Measurements from ENCODE around the gene FYN.

FYN gene

DNA sequence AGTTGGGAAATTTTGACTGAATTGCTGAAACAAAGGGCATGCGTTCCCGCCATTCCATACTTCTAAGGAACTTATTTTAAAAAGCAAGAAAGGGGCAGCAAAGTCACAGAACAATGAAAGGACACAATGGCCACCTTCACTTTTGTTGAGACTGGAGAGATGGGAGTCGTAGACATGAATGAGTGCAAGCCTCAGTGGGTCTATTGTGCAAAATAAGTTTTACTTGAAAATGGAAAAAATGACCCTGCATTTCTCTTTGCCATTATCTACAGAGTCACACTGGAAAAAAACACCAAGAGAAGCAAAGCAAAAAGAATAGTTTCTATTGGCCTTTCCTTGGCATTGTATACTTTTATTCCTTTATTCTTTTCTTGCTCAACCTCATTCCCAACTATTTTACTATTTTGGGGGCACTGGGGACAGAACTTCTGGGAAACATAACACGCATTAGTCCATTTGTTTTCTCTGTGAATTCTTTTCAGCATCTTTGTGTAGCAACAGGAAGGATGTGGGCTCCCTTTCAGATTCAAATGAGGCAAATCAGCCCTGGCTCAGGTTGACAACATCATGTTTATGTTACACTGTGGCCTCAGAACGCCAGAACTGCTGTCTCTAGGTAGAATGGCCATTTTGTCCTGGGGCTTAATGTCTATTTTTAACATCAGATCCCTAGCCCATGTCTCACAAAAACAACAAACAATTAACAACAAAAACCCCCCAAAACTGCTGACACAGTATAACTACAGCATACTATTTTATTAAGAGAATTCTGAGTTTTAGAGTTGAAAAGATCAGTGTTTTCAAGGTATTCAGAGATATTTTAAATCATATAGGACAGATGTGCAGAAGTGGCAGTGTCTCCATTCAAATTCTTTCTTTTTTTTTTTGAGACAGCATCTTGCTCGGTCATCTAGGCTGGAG is 122.2 kb downstream of the FYN start:
- no peaks in the 10 kb centered on the region for H3K4me1 ChIP-seq (ENCODE audit: insufficient read depth, insufficient read length)
- no peak overlapping the region for H3K4me3 ChIP-seq (ENCODE audit: insufficient read length, low read depth)
- H3K36me3 ChIP-seq (ENCODE audit: insufficient read depth, insufficient read length, low read length), result no peaks in the 10 kb centered on the region
- H3K9ac ChIP-seq (ENCODE audit: insufficient read length, low read depth), result no peak overlapping the region
- H3K27me3 ChIP-seq (ENCODE audit: insufficient read depth, insufficient read length), result no peaks in the 10 kb centered on the region
- H3K9me3 ChIP-seq (ENCODE audit: insufficient read depth, low read length), result no peaks in the 10 kb centered on the region
- no peak for TF ChIP-seq SUZ12 (IDR thresholded peaks at IDR 0.05; ENCODE audit: extremely low read depth, insufficient read depth, insufficient read length)
- no peak for TF ChIP-seq YY1 (IDR thresholded peaks at IDR 0.05; ENCODE audit: insufficient read depth, insufficient read length)
- no peak for TF ChIP-seq ZNF274 (IDR thresholded peaks at IDR 0.05; ENCODE audit: low read depth, low read length)
- peak; percentile 80 for DNase-seq (ENCODE audit: low read depth, low spot score)

- no peaks in the 10 kb centered on the region for H3K4me1 ChIP-seq (ENCODE audit: insufficient read depth, insufficient read length)
- TF ChIP-seq SUZ12 (IDR thresholded peaks at IDR 0.05; ENCODE audit: extremely low read depth, insufficient read depth, insufficient read length) (no peak), ZNF274 (IDR thresholded peaks at IDR 0.05; ENCODE audit: low read depth, low read length) (no peak), YY1 (IDR thresholded peaks at IDR 0.05; ENCODE audit: insufficient read depth, insufficient read length) (no peak)
- DNase-seq (ENCODE audit: low read depth, low spot score), result no peak
- no peaks in the 10 kb centered on the region for H3K36me3 ChIP-seq (ENCODE audit: insufficient read depth, insufficient read length, low read length)
- H3K27me3 ChIP-seq (ENCODE audit: insufficient read depth, insufficient read length), result no peaks in the 10 kb centered on the region
- H3K9me3 ChIP-seq (ENCODE audit: insufficient read depth, low read length), result no peaks in the 10 kb centered on the region
- H3K4me3 ChIP-seq (ENCODE audit: insufficient read length, low read depth), result no peak overlapping the region
- H3K9ac ChIP-seq (ENCODE audit: insufficient read length, low read depth), result no peak overlapping the region
These were observed 123.1 kb downstream of the FYN start for GRCh38 chr6:111750153-111750552.

- no peaks in the 10 kb centered on the region for H3K27me3 ChIP-seq (ENCODE audit: insufficient read depth, insufficient read length)
- DNase-seq (ENCODE audit: low read depth, low spot score), result no peak
- H3K36me3 ChIP-seq (ENCODE audit: insufficient read depth, insufficient read length, low read length), result no peaks in the 10 kb centered on the region
- no peak for TF ChIP-seq YY1 (IDR thresholded peaks at IDR 0.05; ENCODE audit: insufficient read depth, insufficient read length)
- no peak for TF ChIP-seq ZNF274 (IDR thresholded peaks at IDR 0.05; ENCODE audit: low read depth, low read length)
- TF ChIP-seq SUZ12 (IDR thresholded peaks at IDR 0.05; ENCODE audit: extremely low read depth, insufficient read depth, insufficient read length), result no peak
- no peak overlapping the region for H3K9ac ChIP-seq (ENCODE audit: insufficient read length, low read depth)
- H3K4me1 ChIP-seq (ENCODE audit: insufficient read depth, insufficient read length), result peaks cover 2% of the 10 kb centered on the region
- H3K9me3 ChIP-seq (ENCODE audit: insufficient read depth, low read length), result no peaks in the 10 kb centered on the region
- H3K4me3 ChIP-seq (ENCODE audit: insufficient read length, low read depth), result no peak overlapping the region
These were observed 125.0 kb downstream of the FYN start for GRCh38 chr6:111748231-111748647.

- Histone ChIP-seq H3K9ac (ENCODE audit: insufficient read length, low read depth) (no peak overlapping the region), H3K4me1 (ENCODE audit: insufficient read depth, insufficient read length) (peaks cover 2% of the 10 kb centered on the region), H3K27me3 (ENCODE audit: insufficient read depth, insufficient read length) (no peaks in the 10 kb centered on the region), H3K4me3 (ENCODE audit: insufficient read length, low read depth) (no peak overlapping the region), H3K9me3 (ENCODE audit: insufficient read depth, low read length) (no peaks in the 10 kb centered on the region), H3K36me3 (ENCODE audit: insufficient read depth, insufficient read length, low read length) (no peaks in the 10 kb centered on the region)
- no peak for TF ChIP-seq YY1 (IDR thresholded peaks at IDR 0.05; ENCODE audit: insufficient read depth, insufficient read length)
- DNase-seq (ENCODE audit: low read depth, low spot score), result no peak
These were observed 125.4 kb downstream of the FYN start for GRCh38 chr6:111747829-111748228.

- Histone ChIP-seq H3K9me3 (ENCODE audit: insufficient read depth, low read length) (no peaks in the 10 kb centered on the region), H3K27me3 (ENCODE audit: insufficient read depth, insufficient read length) (no peaks in the 10 kb centered on the region), H3K9ac (ENCODE audit: insufficient read length, low read depth) (no peak overlapping the region), H3K36me3 (ENCODE audit: insufficient read depth, insufficient read length, low read length) (no peaks in the 10 kb centered on the region), H3K4me1 (ENCODE audit: insufficient read depth, insufficient read length) (peaks cover 2% of the 10 kb centered on the region), H3K4me3 (ENCODE audit: insufficient read length, low read depth) (no peak overlapping the region)
- no peak for TF ChIP-seq YY1 (IDR thresholded peaks at IDR 0.05; ENCODE audit: insufficient read depth, insufficient read length)
- TF ChIP-seq SUZ12 (IDR thresholded peaks at IDR 0.05; ENCODE audit: extremely low read depth, insufficient read depth, insufficient read length), result no peak
- no peak for TF ChIP-seq ZNF274 (IDR thresholded peaks at IDR 0.05; ENCODE audit: low read depth, low read length)
- no peak for DNase-seq (ENCODE audit: low read depth, low spot score)
These were observed 125.9 kb downstream of the FYN start for GRCh38 chr6:111747396-111747795.

DNA sequence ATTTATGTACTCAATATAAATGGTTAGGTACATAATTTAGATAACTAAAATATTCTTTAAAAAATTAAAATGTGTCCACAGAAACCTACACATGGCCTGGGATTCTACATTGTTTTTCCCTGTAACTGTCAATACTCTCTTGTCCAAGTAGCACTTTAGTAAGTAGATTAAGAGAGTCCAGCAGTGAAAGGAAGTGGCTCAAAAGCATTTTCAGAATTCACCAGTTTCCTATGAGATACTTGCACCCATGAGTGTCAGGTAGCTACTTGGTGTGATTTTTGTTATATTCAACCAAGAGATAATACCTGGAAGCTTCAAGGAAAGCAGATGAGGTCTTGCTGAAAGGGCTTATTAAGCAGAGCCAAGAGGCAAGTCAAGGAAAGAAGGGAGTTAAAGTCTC is 126.3 kb downstream of the FYN start:
- no peak overlapping the region for H3K4me3 ChIP-seq (ENCODE audit: insufficient read length, low read depth)
- TF ChIP-seq YY1 (IDR thresholded peaks at IDR 0.05; ENCODE audit: insufficient read depth, insufficient read length) (no peak), SUZ12 (IDR thresholded peaks at IDR 0.05; ENCODE audit: extremely low read depth, insufficient read depth, insufficient read length) (no peak), ZNF274 (IDR thresholded peaks at IDR 0.05; ENCODE audit: low read depth, low read length) (no peak)

DNA sequence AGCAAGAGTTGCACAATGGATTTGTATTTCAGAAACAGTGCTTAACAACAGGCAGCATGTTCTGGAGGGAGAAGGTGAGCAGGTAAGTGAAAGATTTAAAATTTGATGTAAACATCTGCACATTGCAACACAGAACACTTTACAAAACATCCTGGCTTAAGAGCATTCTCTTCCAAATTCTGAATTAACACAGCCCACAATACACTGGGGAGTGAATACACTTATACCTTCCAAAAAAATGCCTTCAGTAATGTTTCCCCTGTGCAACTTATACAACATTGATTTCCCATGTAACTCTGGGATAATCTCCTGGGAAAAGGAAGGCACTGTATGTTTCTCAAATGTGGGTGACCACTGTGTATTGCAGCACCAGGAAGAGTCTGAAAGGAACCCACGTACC is 127.6 kb downstream of the FYN start:
- Histone ChIP-seq H3K4me1 (ENCODE audit: insufficient read depth, insufficient read length) (peaks cover 2% of the 10 kb centered on the region), H3K36me3 (ENCODE audit: insufficient read depth, insufficient read length, low read length) (peaks cover under 1% of the 10 kb centered on the region)
- no peak for DNase-seq (ENCODE audit: low read depth, low spot score)

More for the DNA sequence above, 126.3 kb downstream of the FYN start:
- no peak overlapping the region for H3K9ac ChIP-seq (ENCODE audit: insufficient read length, low read depth)
- no peak for DNase-seq (ENCODE audit: low read depth, low spot score)
- peaks cover 2% of the 10 kb centered on the region for H3K4me1 ChIP-seq (ENCODE audit: insufficient read depth, insufficient read length)
- H3K9me3 ChIP-seq (ENCODE audit: insufficient read depth, low read length), result no peaks in the 10 kb centered on the region
- H3K27me3 ChIP-seq (ENCODE audit: insufficient read depth, insufficient read length), result no peaks in the 10 kb centered on the region
- no peaks in the 10 kb centered on the region for H3K36me3 ChIP-seq (ENCODE audit: insufficient read depth, insufficient read length, low read length)

More for the DNA sequence above, 127.6 kb downstream of the FYN start:
- H3K27me3 ChIP-seq (ENCODE audit: insufficient read depth, insufficient read length), result no peaks in the 10 kb centered on the region
- TF ChIP-seq YY1 (IDR thresholded peaks at IDR 0.05; ENCODE audit: insufficient read depth, insufficient read length) (no peak), ZNF274 (IDR thresholded peaks at IDR 0.05; ENCODE audit: low read depth, low read length) (no peak), SUZ12 (IDR thresholded peaks at IDR 0.05; ENCODE audit: extremely low read depth, insufficient read depth, insufficient read length) (no peak)
- H3K4me3 ChIP-seq (ENCODE audit: insufficient read length, low read depth), result no peak overlapping the region
- H3K9ac ChIP-seq (ENCODE audit: insufficient read length, low read depth), result no peak overlapping the region
- H3K9me3 ChIP-seq (ENCODE audit: insufficient read depth, low read length), result no peaks in the 10 kb centered on the region

Data from NT2/D1 (cell line).